Measurements from ENCODE around the gene CST9L. TPM values are rescaled to one million over a fixed set of nuclear protein-coding genes. Genes with fewer than 3 reads are reported as not detected.

CST9L gene
- total RNA-seq, 2 experiments from 2014 or later: not detected

DNA sequence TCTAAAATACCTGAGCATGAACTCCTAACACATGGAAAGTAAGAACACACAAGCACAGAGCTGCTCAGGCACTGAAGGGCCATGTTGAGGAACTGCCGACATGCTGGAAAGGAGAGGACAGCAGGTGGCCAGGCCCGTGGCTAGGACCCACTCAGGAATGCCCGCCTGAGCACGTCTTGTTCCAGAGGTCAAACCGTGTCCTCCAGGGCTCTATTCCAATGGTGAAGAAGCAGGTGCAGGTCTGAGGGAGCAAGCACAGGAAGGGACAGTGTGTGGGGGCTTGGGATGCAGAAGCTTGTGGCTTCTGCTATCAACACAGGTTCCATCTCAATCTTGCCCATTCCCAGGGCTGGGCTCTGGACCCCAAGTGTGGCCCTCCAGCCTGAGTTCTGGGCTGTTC is 20.7 kb downstream of the CST9L start:
- ChIA-PET CTCF (no interaction called here), POLR2A (no interaction called here)
- Mint-ChIP-seq H3K27me3 (no peaks in the 10 kb centered on the region), H3K4me3 (no peak overlapping the region), H3K27ac (no peak overlapping the region), H3K9me3 (no peaks in the 10 kb centered on the region), H3K4me1 (no peaks in the 10 kb centered on the region), H3K36me3 (ENCODE audit: low read depth) (no peaks in the 10 kb centered on the region)
- no peak for DNase-seq

DNA sequence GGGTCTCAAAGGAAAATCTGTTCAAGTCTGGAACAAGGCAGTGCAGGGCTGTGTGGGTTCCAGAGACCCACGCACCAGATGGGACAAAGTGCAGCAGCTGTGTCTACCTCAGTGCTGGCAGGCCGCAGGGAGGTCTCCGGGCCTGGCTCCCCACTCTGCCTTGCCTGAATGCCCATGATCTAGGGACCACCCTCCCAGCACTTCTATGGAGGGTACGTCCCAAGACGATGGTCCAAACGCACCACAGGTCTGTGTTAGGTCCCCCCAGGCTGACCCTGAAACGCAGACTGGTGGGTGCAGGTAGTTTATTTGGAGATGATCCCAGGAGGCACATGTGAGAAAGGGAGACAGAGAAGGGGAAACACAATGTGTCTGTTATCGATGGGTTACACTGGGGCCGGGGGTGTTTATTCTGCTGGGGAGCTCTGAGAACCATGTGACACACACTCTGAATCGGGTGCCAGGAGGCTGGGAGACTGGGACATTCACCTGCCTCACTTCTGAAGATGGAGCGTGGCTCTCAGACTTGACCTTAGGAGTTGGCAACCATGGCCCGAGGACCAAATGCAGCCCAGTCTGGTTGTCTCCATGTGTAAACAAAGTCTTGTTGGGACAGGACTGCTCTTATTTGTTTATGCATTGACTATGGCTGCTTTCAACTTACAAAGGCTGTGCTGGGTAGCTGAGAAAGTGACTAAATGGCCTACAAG is 21.7 kb downstream of the CST9L start:
- DNase-seq: no peak
- Mint-ChIP-seq H3K4me1 (no peaks in the 10 kb centered on the region), H3K27ac (no peak overlapping the region), H3K9me3 (no peaks in the 10 kb centered on the region), H3K36me3 (ENCODE audit: low read depth) (no peaks in the 10 kb centered on the region), H3K4me3 (no peak overlapping the region), H3K27me3 (no peaks in the 10 kb centered on the region)
- ChIA-PET POLR2A (no interaction called here), CTCF (no interaction called here)

DNA sequence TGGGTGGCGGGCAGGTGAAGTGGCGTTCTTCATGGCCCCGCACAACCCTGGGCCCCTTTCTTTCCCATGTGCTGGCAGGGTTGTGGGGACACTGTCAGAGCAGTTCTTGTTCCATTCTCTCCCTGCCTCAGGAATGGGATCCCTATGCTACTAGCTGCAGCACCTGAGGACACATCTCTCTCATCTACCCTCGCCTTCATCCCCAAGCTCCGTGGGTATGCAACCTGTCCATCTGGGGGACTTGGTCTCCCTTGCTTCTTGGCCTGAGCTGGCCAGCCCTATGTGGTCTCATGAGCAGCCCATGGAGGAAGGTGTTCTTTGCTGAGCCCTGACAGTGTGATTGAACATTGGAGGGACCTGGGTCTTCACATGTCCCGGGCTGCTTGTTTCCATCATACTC is 24.2 kb downstream of the CST9L start:
- no peak overlapping the region for H3K27ac Mint-ChIP-seq
- no peaks in the 10 kb centered on the region for H3K36me3 Mint-ChIP-seq (ENCODE audit: low read depth)
- H3K4me3 Mint-ChIP-seq: no peak overlapping the region
- H3K9me3 Mint-ChIP-seq: no peaks in the 10 kb centered on the region
- DNase-seq: no peak
- no peaks in the 10 kb centered on the region for H3K4me1 Mint-ChIP-seq
- ChIA-PET POLR2A (no interaction called here), CTCF (no interaction called here)
- peaks cover 9% of the 10 kb centered on the region for H3K27me3 Mint-ChIP-seq

DNA sequence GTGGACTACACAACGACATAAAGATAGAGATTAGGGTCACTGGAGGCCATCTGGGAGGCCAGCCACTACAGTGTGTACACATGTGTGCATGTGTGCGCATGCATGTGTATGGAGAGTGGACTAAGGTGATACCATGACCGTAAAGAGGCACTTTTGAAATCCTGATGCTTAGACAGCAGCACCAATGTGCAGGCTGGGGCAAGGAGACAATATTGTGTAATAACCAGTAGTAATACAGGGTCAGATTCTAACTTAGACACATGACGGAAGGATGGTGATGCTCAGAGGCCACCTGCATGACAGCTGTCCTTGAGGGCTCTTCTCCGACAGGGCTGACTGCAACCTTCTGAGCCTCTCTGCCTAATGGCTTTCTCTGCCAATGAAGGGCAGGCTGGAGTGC is 25.5 kb downstream of the CST9L start:
- no peaks in the 10 kb centered on the region for H3K9me3 Mint-ChIP-seq
- ChIA-PET CTCF (no interaction called here), POLR2A (no interaction called here)
- no peaks in the 10 kb centered on the region for H3K4me1 Mint-ChIP-seq
- H3K36me3 Mint-ChIP-seq (ENCODE audit: low read depth): no peaks in the 10 kb centered on the region
- no peak overlapping the region for H3K27ac Mint-ChIP-seq
- H3K4me3 Mint-ChIP-seq: no peak overlapping the region
- H3K27me3 Mint-ChIP-seq: peaks cover 10% of the 10 kb centered on the region
- no peak for DNase-seq

DNA sequence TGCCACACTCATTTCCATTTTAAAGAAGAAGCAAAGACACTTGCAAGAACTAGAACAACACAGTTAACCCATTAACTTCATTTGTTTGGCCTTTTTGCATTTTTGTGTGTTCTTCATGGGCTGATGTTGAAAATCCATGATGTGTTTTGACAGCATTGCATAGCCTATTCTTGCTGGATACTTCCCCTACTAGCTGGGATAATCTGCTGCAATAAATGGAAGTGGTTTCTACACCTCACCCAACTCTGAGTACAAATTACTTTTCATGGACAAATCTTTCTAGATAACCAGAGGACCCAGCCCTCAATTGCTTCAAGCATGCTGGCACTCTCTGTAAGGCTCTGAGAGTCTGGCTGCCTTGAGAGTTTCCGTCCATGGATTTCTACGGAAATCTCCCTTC is 26.5 kb downstream of the CST9L start:
- no peaks in the 10 kb centered on the region for H3K36me3 Mint-ChIP-seq (ENCODE audit: low read depth)

DNA sequence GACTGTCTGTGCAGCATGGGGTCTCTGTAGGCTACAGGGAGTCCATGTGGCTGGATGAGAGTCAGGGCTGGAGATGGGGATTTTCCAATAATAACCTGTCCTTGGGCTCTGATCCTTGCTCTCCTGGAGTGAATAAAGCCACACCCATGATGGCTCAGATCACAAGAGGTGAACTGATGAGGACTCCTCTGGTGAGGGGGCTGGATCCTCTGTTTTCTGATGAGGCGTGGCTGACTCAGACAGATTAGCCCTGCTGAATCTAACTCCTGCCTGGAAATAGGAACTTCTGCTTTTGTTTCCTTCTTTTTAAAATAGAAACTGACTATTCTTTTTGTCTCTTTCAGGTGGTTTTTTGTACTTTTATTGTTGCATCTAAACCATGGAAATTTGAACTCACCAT is 27.0 kb downstream of the CST9L start:
- H3K27ac Mint-ChIP-seq: no peak overlapping the region
- CTCF ChIA-PET: no interaction called here
- no peaks in the 10 kb centered on the region for H3K36me3 Mint-ChIP-seq (ENCODE audit: low read depth)
- H3K4me3 Mint-ChIP-seq: no peak overlapping the region
- no peaks in the 10 kb centered on the region for H3K9me3 Mint-ChIP-seq
- POLR2A ChIA-PET: no interaction called here
- no peak for DNase-seq
- H3K27me3 Mint-ChIP-seq: peaks cover 10% of the 10 kb centered on the region
- H3K4me1 Mint-ChIP-seq: no peaks in the 10 kb centered on the region

More for the DNA sequence above, 26.5 kb downstream of the CST9L start:
- H3K4me1 Mint-ChIP-seq: no peaks in the 10 kb centered on the region
- CTCF ChIA-PET: interaction anchor here (0.9 kb wide), 1 partner anchor 19 kb away, joined by 3 read pairs; no protein-coding TSS in a partner anchor
- H3K27ac Mint-ChIP-seq: no peak overlapping the region
- peaks cover 10% of the 10 kb centered on the region for H3K27me3 Mint-ChIP-seq
- H3K4me3 Mint-ChIP-seq: no peak overlapping the region
- DNase-seq: no peak
- POLR2A ChIA-PET: no interaction called here
- no peaks in the 10 kb centered on the region for H3K9me3 Mint-ChIP-seq

DNA sequence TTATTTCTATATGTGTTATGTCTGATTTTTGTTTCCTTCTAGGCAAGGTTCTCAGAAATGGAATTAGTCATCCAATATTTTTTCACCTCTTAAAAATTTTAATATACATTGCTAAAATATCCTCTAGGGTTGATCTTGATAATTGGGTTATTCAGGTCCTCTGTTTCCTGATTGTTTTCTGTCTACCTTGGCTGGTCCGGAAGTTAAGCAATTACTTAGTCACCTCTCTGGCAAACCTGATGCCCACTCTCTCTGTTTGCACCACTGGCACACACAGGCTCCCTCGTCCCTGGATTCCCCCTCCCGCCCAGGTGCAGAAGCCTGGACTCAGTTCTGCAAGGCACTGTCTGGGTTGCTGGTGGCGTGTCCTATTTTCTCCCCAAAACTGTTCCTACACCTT is 27.7 kb downstream of the CST9L start:
- Mint-ChIP-seq H3K4me3 (no peak overlapping the region), H3K4me1 (no peaks in the 10 kb centered on the region), H3K36me3 (ENCODE audit: low read depth) (no peaks in the 10 kb centered on the region), H3K9me3 (no peaks in the 10 kb centered on the region), H3K27ac (no peak overlapping the region), H3K27me3 (peaks cover 10% of the 10 kb centered on the region)
- ChIA-PET POLR2A (no interaction called here), CTCF (no interaction called here)
- no peak for DNase-seq

DNA sequence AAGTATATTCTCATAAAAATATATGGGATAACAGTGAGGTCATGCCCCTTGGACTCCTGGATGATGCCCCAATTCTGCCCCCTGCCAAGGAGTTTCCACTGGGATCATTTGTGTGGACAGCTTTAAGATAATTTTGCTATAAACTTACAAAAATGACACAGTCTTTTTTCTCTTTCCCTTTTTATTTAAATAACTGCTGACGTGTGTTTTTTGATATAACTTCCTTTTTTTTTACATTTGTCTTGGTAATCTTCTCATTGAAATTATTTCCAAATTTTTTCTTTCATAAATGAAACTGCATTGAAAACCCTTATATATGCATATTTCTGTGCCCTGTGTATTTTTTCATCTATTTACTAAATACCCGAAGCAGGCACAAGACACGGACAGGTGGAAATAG is 31.3 kb downstream of the CST9L start:
- no peak for DNase-seq
- H3K9me3 Mint-ChIP-seq: no peaks in the 10 kb centered on the region
- POLR2A ChIA-PET: no interaction called here
- H3K4me3 Mint-ChIP-seq: no peak overlapping the region
- no peak overlapping the region for H3K27ac Mint-ChIP-seq
- H3K27me3 Mint-ChIP-seq: peaks cover 10% of the 10 kb centered on the region
- CTCF ChIA-PET: no interaction called here
- H3K4me1 Mint-ChIP-seq: no peaks in the 10 kb centered on the region
- H3K36me3 Mint-ChIP-seq (ENCODE audit: low read depth): no peaks in the 10 kb centered on the region

DNA sequence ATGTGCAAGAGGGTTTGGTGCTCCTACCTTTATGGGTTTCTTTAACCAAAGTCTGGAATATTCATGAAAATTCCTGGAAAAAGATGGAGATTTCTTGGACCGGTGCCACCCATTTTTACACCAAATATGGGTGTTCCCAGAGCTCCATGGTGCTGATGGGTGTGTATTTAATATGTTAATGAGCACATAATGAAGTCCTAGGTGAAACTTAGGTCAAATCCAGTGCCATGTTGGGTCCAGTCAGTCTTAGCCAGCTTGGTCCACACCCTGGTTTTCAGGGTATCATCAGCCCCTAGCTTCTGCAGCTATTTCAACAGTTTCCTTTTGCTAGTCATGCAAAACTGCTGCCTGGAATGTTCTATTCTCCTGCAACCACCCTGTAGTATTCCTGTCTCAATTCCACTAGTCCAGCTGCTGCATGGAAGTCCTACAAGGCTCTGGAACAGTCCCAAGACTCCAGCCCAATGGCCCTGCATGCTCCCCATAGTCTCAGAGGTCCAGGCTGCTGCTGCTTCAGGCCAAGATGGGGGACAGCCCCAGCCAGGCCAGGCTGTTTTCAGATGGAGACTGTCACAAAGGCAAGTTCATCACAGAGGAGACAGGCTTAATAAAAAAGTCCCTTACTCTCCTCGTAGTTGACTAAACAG is 31.8 kb downstream of the CST9L start:
- H3K9me3 Mint-ChIP-seq: no peaks in the 10 kb centered on the region
- CTCF ChIA-PET: no interaction called here
- H3K36me3 Mint-ChIP-seq (ENCODE audit: low read depth): no peaks in the 10 kb centered on the region
- no peak overlapping the region for H3K4me3 Mint-ChIP-seq
- H3K27me3 Mint-ChIP-seq: peaks cover 10% of the 10 kb centered on the region
- POLR2A ChIA-PET: no interaction called here
- no peak overlapping the region for H3K27ac Mint-ChIP-seq
- DNase-seq: no peak
- H3K4me1 Mint-ChIP-seq: peaks cover under 1% of the 10 kb centered on the region

DNA sequence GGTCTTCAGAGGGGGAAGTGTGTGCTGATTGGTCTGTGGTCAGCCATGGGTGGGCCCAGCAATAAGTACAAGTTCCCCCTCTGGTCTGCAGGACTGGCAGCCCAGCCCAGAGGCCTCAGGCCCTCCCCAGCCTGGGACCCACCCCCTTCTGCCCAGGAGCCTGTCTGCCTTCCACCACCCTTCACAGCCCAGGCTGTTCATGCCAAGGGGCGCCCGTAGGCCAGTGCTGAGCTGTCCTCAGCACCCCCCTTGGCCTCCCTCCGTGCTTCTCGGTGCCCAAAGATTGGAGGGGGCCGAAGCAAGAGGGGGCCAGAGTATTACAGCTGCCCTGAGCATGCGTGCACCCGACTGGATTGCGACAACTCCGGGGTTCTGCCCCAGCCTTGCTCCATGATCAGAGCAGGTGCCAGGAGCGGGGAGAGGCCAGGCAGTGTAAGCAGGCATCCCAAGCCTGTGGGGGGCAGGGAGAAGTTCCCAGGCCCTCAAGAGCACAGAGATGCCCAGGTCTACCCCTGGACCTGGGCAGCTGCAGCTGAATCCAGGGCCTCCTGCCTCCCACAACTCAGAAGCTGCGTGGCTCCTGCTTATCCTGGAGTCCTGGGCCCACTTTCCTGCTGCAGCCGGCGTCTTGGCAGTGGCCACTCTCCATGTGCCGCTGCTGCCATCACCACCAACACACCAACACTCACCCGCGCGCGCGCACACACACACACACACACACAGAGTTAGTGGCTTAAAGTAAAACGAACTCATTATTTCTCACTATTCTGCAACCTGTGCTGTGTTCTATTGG is 33.3 kb downstream of the CST9L start:
- no peak overlapping the region for H3K27ac Mint-ChIP-seq
- no peaks in the 10 kb centered on the region for H3K36me3 Mint-ChIP-seq (ENCODE audit: low read depth)
- H3K4me1 Mint-ChIP-seq: peaks cover 3% of the 10 kb centered on the region
- DNase-seq: no peak
- H3K4me3 Mint-ChIP-seq: no peak overlapping the region
- ChIA-PET POLR2A (no interaction called here), CTCF (interaction anchor here (0.9 kb wide), 1 partner anchor 10 kb away, joined by 3 read pairs; no protein-coding TSS in a partner anchor)
- peaks cover 3% of the 10 kb centered on the region for H3K9me3 Mint-ChIP-seq
- H3K27me3 Mint-ChIP-seq: peaks cover 8% of the 10 kb centered on the region

DNA sequence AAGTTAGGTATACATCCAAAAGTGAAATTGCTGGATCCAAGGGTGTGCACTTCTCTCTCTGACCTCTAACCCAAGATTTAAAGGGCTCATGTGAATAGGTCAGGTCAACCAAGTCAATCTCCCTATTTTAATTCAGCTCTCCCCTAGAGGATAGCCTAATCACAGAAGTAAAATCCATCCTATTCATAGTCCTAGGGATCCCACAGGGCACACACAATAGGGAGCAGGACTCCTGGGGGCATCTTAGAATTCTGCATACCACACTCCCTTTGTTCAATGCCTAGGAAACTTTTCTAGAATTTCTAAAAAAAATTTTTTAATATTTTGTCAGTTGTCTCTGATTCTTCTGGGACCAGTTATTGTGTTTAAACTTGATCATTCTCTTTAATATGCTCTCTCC is 35.1 kb downstream of the CST9L start:
- POLR2A ChIA-PET: no interaction called here
- peaks cover 3% of the 10 kb centered on the region for H3K4me1 Mint-ChIP-seq
- H3K27me3 Mint-ChIP-seq: no peaks in the 10 kb centered on the region
- H3K27ac Mint-ChIP-seq: no peak overlapping the region
- no peaks in the 10 kb centered on the region for H3K36me3 Mint-ChIP-seq (ENCODE audit: low read depth)
- H3K4me3 Mint-ChIP-seq: no peak overlapping the region
- CTCF ChIA-PET: interaction anchor here (1.0 kb wide), 1 partner anchor 28 kb away, joined by 4 read pairs; no protein-coding TSS in a partner anchor
- peaks cover 14% of the 10 kb centered on the region for H3K9me3 Mint-ChIP-seq
- no peak for DNase-seq

DNA sequence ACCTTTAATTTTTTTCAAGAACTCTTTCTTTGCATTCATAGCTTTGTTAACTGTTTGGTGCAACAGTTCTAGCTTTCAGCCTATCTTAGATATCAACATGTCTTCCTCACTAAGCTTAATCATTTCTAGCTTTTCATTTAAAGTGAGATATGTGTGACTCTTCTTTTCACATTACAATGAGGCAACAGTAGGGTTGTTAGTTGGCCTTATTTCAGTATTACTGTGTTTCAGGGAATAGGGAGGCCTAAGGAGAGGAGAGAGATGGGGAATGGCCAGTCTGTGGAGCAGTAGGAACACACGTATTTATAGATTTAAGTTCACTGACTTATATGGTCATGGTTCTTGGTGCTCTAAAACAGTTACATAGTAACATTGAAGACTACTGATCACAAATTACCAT is 35.8 kb downstream of the CST9L start:
- ChIA-PET POLR2A (no interaction called here), CTCF (interaction anchor here (1.0 kb wide), 1 partner anchor 27 kb away, joined by 4 read pairs; no protein-coding TSS in a partner anchor)
- no peak overlapping the region for H3K4me3 Mint-ChIP-seq
- no peaks in the 10 kb centered on the region for H3K36me3 Mint-ChIP-seq (ENCODE audit: low read depth)
- no peaks in the 10 kb centered on the region for H3K27me3 Mint-ChIP-seq
- peaks cover 15% of the 10 kb centered on the region for H3K9me3 Mint-ChIP-seq
- DNase-seq: no peak
- no peak overlapping the region for H3K27ac Mint-ChIP-seq
- peaks cover 3% of the 10 kb centered on the region for H3K4me1 Mint-ChIP-seq

DNA sequence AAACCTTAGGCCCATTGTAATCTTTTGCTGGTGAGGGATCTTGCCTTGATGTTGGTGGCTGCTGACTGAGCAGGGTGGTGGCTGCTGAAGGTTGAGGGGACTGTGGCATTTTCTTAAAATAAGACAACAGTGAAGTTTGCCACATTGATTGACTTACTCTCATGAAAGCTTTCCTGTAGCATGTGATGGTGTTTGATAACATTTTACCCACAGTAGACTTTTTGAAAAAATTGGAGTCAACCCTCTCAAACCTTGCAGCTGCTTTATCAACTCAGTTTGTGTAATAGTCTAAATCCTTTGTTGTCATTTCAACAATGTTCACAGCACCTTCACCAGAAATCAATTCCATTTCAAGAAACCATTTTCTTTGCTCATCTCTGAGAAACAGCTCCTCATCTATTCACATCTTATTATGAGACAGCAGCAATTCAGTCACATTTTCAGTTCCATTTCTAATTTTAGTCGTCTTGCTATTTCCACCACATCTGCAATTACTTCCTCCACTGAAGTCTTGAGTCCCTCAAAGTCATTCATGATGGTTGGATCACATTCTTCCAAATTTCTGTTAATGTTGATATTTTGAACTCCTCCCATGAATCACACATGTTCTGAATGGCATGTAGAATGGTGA is 37.2 kb downstream of the CST9L start:
- ChIA-PET CTCF (no interaction called here), POLR2A (no interaction called here)
- Mint-ChIP-seq H3K4me3 (no peak overlapping the region), H3K27ac (no peak overlapping the region), H3K9me3 (peaks cover 18% of the 10 kb centered on the region), H3K4me1 (peaks cover 3% of the 10 kb centered on the region), H3K36me3 (ENCODE audit: low read depth) (no peaks in the 10 kb centered on the region), H3K27me3 (no peaks in the 10 kb centered on the region)
- no peak for DNase-seq

All from activated CD4-positive, alpha-beta T cell treated with anti-CD3 and anti-CD28 coated beads, Interleukin-2, amount 10 ng/mL, durations not matched to agents 7 days and 5 days (primary cell).